GM12873 (cell line): ENCODE measurements around the gene ATG10.

ENCODE experiments used
- TF ChIP-seq, protein P1 (sequence below): IDR thresholded peaks from 2 replicates; pipeline ENCODE4 v1.5.1; 2012; ENCODE audit warnings: low read depth, mild to moderate bottlenecking, moderate library complexity, low read length, control low read depth; ENCODE audit not compliant: insufficient read depth; ENCODE audit errors: missing control alignments

Gene ATG10

DNA sequence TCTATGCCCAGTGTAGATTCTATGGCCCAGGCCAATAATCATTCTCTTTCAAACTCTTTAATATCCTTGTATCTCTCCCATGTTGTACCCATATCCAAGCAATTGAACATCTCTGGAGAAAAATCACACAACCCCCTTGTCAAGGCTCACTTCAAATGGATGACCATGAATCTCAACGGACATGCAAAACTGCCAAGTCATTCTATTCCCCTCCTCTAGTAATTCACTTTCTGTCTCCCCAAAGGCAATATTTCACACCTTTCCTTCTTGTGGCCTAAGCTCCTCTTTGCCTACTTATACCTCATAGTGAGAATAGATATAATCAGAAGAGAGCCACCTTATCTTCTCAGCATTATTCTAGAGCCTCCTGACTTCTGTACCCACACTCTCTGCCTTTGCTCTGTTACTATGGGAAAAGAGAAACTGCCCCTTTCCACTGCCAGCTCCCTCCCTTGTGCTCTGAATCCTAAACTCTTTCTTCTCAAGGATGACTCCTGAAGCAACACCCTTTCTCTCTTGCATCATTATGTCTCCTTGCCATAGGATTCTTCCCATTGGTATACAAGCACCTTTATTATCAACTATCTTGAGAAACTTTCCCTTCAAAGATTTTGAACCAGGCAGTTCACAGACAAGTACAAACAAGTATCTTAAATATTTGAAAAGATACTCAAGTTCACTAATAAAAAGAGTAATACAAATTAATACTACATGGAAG lies 240.2 kb downstream of the ATG10 start:
- TF ChIP-seq, protein P1, sequence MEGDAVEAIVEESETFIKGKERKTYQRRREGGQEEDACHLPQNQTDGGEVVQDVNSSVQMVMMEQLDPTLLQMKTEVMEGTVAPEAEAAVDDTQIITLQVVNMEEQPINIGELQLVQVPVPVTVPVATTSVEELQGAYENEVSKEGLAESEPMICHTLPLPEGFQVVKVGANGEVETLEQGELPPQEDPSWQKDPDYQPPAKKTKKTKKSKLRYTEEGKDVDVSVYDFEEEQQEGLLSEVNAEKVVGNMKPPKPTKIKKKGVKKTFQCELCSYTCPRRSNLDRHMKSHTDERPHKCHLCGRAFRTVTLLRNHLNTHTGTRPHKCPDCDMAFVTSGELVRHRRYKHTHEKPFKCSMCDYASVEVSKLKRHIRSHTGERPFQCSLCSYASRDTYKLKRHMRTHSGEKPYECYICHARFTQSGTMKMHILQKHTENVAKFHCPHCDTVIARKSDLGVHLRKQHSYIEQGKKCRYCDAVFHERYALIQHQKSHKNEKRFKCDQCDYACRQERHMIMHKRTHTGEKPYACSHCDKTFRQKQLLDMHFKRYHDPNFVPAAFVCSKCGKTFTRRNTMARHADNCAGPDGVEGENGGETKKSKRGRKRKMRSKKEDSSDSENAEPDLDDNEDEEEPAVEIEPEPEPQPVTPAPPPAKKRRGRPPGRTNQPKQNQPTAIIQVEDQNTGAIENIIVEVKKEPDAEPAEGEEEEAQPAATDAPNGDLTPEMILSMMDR = no peak

DNA sequence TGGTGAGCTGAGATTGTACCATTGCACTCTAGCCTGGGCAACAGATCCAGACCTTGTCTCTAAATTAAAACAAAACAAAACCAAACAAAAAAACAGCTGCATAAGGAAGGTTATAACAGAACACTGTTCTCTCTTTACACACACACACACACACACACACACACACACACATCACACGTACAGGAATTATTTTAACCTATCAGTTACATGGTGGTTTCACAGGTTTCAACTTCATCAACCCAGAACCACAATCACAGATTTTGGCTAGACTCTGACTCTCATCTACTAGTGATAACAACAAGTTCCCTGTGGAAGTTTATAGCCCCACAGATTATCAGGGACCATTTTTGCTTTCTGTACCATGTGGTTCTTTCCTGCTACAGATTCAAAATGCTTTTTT lies 246.1 kb downstream of the ATG10 start:
- TF ChIP-seq, protein P1 = no peak

DNA sequence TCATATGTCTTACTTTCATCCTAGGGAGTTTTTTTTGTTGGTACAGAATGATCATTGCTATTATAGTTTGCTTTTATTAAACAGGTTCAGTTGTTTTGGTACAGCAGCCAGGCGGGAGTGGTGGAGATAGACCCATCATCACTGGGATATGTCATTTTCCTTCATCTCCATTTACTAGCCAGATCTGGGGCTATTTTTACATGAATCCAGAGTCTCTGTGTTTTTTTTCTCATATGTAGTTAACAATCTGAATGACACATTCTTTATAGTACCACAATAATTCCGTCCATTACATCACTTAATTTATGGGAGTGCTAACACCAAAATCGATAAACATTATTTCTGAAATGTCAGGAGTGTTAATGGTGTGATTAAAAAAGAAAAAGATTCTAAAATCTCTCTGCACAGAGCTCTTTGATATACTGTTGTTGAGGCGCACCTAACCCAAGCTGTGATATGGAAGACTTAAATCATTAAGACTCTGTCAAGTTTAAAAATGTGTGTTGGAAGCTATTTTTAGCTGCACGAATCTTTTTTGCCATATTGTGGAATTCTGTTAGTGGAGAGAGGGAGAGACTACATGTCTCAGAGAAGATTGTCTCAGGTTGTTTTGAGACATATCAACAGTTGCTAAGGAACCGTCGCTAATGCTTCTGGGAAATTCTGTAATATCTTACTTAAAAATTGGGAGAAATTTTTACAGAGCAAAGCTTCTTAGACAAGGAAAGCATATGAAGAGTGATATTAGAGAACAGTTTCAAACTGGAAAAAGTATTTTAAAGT lies 246.7 kb downstream of the ATG10 start:
- TF ChIP-seq, protein P1 = no peak

DNA sequence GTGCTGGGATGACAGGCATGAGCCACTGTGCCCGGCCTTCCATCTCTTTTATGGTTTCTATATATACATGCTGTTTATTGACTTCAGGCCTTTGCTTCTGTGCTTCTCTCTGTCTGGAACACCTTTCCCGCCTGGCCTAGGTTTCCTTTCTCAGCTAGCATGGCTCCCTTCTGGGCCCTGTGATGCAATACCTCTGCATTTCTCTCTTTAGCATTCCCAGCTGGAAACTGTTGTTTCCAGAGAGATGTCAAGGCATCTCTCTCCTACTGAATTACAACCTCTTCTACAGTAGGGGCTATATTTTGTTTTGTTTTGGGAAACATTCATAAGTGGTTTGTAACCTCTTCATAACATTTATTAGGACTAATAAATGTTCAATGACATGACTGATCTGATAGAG lies 249.2 kb downstream of the ATG10 start:
- TF ChIP-seq, protein P1 = no peak

DNA sequence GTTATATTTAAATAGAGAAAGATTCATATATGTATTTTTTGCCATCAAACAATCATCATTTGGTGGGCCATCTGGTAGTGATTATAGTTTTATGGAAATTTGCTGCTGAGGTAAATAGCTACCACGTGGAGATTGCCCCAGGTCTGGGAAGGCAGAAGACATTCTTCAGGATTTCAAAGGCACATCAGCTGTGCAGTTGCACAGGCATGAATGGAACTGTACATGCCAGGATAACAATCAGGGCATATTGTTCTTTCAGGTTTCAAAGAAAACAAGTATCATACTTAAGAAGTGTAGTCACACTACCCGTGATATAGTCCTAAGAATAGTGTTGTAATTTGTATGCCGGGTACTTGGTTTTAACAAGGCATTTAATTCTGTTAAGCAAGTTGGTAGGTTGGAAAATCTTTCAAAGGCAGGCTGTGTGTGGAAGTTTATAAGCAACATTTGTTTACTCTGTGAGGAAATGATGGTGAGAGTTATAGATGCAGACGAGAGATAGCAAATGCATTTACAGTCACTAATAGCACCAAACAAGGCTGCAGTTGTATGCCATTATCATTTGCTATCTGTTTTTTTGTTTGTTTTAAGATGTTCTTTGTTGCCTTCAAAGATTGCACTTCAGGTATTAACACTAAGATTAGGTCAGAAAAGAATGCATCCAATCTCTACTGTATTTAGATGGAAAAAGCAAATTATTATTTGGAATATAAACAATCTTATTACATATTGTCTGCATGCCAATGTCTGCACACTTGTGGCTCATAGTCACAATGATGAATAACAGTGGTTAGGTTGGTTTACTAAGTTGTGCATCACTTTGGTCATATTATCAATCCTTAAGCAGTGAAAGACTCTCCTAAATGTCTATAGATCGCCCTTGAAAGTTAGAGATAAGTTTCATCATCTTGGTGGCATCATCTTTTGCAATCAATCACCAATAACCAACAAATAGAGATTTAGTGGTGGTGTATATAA lies 251.1 kb downstream of the ATG10 start:
- TF ChIP-seq, protein P1 = no peak

DNA sequence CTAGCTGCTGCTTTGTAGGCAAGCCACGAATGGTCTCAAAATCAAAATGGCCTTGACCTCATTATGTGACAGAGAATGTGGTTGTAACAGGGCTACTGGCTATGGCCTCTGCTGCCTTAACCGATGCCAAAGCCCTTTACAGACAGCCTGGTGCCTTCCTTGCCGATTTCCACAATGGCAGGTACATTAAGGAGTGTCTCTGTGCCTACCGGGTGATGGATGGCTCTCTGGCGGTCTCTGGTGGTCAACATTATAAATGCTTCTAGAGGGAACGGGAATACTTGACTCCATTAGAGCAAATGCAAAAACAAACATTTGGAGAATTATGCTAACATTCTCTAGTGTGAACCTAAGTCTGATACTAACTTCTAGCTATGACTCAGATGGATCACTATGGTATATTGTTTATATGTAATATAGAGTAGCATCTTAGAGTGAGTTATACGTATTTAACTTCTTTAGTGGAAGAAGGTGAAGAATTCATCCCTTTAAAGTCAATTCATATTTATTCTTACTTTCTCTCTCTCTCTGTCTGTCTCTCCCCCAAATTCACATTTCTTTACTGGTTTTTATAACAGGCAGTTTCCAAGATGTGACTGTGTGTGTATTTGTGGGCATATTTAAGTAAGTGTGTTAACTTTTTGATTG lies 253.8 kb downstream of the ATG10 start:
- TF ChIP-seq, protein P1 = peak; percentile 84
